HG02798 (cell line): ENCODE data around the gene BRWD1.

Experiments used
- ATAC-seq: cut with Tn5 transposase; IDR thresholded peaks from one replicate; pipeline ENCODE4 v1.9.1; 2021; ENCODE audit warnings: mild to moderate bottlenecking; ENCODE audit not compliant: unreplicated experiment, poor library complexity

The BRWD1 gene

DNA sequence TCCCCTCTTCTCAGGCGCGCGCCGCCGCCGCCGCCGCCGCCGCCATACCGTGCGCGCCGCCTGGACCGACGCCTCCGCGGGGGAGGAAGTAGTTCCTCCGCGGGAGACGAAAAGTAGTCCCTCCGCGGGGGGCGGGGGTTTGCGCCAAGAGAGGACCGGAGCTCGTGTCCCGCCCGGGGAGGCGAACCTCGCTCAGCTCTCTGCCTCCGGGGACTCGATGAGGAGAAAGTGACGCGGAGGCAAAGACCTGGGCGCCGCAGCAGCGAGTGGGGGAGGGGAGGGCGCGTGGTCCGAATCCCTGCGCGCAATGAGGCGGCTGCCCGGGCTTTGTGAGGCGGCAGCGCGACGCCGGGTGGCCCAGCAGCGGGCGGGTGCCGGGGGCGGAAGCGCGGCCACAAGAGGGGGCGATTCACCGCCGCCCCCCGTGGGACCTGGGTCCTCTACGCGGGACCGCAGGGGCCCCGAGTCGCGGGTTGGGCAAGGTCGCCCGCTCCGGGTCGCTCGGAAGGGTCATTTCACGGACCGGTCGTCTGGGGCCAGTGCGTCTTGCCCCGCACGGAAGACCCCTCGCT, at the start of gene BRWD1:
TSS of gene BRWD1 (minus strand) at position 62 of the 572 bp plus-strand sequence. CDS start 141 bp downstream, outside the sequence.
- ATAC-seq = peak; percentile 58

DNA sequence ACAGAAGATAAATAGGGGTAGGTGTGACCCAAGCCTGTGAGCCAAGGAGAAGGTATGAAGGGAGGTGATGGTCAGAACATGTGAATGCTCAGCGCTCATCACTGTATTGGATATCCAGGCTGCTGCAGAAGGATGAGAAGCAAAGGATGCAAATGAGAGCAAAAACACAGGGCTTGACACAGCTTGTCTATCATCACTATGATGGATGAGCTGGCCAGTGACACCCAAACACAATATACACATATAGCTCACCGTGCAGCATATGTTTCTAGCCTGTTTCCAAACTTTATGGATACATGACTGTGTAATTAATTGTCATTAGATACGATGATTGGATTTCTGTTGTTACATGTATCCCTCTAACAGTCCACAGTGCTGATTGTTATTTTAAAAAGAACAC, 49.3 kb upstream of the BRWD1 start:
- no peak for ATAC-seq

DNA sequence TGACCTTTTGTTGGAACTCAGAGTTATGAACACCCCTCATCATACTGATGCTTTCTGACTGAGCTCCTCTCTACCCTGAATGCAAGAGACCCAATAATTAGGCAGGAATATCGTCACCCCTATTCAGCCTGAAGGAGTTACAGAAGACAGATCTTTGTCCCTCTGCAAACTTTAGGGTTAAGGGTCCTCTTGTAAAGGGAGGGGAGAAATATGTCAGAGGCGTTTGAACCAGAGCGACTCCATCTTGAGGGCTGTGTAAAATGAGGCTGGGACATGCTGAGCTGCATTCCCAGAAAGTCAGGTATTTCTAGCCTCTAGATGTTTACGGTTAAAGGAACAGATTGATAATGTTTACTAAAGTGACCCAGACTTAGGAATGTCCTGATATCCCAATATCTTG, 46.0 kb upstream of the BRWD1 start:
- no peak for ATAC-seq

DNA sequence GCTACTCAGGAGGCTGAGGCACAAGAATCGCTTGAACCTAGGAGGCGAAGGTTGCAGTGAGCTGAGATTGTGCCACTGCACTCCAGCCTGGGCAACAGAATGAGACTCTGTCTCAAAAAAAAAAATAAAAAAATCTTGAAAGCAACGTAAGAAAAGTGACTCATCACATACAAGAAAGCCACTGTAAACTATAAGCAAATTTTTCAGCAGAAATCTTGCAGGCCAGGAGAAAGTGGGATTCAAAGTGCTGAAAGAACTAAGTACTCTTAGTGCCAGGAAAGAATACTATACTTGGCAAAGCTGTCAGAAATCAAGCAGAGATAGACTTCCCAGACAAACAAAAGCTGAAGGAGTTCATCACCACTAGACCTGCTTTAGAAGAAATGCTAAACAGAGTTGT, 39.9 kb upstream of the BRWD1 start:
- ATAC-seq = no peak

DNA sequence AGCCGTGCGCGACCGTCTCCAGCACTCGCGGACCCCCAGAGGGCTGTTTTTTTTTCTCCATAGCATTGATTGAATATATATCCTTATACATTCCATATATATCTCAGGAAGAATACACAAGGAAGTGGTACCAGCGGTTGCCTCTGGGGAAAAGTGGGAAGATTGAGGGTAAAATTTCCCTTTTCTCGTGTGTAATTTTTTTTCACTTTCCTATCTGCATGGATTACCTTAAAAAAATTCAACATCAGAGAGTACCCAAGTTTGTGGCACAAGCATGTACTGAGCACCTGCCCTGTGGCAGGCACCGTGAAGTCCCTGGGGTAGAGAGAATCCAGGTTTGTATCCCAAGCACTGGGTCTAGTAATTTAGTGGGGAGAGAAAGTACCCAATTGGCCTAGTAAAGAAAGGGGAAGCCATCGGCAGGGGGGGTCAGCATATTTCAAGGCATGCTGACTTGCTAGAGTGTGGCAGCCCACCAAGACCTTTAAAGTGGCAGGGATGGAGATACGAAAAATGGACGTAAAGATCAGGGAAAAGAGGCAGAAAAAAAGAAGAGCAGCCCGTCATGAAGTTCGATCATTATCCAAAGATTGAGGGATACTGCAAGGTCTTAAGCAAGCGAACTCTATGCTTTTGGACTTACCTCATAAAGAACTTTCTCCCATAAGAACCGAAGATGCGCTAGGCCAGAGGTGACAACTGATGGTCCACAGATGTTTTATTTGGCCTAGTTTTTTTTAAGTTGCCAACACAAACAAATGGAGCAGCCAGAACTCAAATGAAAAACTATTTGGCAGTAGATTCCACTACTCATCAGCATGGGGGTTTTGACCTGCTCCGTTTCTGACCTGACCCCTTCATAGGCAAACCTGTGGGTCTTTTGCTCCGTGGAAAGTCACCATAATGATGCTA, 36.9 kb upstream of the BRWD1 start:
- no peak for ATAC-seq

DNA sequence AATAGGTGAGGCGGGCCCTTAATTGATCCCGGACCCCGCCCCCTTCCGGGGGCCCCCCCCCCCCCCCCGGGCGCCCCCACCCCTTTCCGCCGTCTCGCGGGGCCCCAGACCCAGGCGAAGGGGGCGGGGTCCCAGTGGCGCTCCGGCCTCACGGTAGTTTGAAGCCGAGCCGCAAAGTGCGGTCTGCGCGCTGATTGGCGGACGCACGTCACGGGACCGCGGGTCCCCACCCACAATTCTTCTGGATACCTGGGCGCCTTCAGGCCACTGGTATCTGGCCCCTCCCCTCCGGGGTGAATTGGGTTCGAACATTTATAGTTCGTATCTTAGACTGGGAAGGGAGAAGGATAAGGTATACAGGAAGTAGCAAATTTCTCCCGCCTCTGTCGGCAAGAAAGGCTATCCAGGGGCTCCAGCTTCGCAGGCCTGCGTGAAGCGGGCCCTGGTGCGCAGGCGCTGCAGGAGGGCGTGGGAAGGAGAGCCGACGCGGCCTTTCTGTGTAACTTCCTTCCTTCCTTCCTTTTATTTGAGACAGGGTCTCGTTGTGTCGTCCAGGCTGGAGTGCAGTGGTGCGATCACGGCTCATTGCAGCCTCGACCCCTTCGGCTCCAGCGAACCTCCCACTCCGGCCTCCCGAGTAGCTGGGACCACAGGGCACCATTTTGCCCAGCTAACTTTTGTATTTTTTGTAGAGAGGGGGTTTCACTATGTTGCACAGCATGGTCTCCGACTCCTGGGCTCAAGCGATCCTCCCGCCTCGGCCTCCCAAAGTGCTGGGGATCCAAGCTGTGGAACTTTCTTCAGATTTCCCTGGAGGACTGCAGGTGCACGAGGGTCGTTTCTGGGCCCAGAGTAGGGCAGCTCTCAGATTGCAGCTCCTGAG, 36.0 kb upstream of the BRWD1 start:
- peak; percentile 90 for ATAC-seq

DNA sequence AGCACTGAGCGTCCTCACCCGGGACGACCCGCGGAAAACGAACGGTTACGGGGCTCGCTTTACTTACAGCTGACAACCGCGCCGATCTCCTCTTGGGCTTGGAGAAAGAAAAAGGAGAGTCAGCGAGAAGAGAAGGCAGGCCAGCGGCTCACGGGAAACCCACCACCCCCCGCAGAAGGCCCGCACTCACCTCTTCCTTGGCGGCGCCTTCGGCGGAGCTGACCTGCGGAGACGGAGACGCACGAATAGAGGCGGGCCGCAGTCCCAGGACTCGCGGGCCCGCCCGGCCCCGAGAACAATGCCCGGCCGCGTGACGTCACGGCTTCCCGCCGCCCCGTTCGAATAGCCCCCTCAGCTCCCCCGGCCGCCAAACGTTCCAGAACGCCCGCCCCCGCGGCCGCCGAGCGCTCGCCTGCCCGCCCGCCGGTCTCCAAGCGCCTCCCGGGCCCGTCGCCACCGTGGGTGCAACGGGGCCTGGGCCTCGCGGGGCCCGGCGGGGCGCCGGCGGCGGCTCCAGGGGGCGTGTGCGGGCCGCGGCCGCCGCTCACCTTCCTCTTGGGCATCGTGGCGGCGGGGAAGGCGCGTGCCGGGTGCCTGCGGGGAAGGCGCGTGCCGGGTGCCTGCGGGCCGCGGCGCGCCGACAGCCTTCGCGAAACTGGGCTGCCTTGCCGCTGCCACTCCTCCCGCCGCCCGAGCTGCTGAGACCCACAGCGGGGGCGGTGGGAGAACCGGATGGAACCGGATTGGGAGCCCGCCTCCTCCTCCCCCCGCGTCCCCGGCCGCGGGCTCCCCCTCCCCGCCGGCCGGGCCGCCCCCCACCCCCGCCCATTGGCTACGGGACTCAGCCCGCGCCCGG, 35.2 kb upstream of the BRWD1 start, which contains the start of gene HMGN1:
TSS of gene HMGN1 (minus strand) at position 734 of the 856 bp plus-strand sequence. CDS start at position 563, 171 bp downstream.
- peak; percentile 63 for ATAC-seq

DNA sequence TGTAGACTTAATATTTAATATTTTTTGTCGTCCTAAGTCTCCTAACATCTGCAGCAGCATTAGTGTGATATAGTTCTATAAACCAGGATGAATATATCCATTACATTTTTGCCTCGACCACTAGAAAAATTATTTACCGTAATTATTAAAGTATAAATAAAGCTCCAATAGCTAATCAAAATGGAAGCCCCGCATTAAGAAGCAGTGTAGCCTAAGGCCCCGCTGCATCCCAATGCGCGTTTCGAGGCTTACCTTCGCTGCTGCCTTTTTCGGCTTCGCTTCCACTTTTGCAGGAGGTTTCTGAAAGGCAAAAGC, 34.6 kb upstream of the BRWD1 start:
- ATAC-seq = peak; percentile 2

DNA sequence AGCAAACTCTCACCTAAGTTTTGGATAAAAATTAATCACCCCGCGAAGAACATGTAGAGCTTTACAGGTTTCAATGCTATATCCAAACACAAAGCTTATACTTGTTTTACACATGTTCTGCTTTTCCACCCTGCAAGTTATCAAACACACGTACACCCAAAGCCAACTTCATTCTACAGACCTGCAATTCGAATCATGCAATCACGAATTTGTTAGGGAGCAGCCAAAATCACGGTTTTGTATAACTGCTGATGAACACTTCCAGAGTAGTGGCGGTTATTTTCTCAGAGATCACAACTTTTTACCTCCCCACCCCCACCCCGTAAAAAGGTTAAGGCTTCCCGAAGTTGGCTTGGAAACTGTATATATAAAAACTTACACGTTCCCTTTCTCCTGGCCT, 34.1 kb upstream of the BRWD1 start:
- ATAC-seq = no peak

DNA sequence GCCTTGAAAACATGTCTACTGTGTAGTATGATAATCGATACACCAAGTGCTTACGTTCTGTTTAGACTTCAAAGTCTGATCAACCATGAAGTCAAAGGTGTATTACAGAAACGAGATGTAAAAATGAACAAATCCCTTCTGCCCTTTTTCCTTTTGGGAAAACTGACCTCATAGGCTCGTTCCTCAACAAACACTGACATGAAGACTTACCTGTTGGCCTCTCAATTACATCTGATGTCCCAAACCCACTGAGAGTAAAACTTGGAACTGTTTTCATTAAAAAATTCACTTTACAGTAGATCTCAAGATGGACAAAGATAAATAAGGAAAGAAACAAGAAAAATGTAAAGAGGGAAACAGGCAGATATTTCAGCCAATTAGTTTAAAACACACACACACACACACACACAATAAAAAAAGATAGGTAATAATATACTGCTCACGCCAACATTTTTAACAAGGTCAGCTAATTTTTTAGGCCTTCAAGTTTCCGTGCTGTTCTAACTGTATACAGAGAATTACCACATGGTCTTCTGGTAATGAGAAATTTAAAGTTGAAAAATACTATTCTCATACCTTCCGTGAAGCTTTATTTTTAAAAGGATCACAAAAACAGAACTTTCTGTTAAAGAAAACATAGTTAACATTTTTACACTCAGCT, 33.4 kb upstream of the BRWD1 start:
- ATAC-seq = no peak

DNA sequence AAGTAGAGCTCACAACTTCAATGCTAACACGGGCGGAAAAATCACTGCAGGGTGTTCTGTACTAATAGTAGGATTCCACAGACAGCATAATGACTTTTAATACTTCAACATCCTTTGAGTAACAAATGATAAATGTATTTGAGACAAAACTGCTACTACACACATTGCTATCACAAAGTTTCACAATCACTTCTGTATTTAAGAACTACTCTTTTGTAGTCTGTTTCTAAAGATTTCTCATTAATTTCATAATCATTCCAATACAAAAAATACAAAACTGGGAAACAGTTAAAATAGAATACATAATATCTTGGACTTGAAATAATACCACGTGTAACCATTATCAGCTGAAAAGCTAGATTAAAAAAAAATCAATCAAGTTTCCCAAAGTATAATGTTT, 32.8 kb upstream of the BRWD1 start:
- ATAC-seq = no peak

DNA sequence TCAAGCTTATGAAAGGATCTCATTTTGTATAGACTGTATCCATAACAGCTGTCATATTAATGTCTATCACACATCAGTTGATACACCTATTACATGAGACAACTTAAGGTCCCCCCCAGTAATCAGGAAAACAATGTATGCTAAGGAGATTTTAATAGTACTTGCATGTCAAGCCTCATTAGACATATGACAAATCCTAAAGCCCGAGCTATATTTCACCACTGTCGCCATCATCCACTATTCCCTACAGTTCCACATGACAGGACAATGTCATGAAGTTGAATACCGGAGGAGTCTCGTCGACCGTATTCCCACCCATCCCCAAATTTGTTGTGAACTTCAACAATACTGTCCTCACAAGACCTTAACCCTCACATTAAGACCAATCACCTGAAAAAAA, 32.0 kb upstream of the BRWD1 start:
- no peak for ATAC-seq

DNA sequence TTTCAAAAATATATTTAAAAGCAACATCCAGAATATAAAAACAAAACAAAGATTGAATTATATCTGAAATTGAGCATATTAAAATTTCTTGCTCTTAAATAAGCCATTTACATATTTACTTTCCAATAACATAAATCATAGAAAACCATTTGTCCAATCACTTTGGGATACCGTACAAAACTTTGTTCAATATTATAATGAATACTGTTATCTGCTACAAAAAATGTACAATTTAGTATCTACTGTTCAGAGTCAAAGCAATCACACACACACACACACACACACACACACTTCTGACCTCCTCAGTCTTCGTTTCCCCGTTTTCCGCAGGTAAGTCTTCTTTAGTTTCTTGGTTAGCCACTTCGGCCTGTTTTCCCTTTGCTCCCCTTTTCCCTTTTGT, 31.4 kb upstream of the BRWD1 start:
- no peak for ATAC-seq

DNA sequence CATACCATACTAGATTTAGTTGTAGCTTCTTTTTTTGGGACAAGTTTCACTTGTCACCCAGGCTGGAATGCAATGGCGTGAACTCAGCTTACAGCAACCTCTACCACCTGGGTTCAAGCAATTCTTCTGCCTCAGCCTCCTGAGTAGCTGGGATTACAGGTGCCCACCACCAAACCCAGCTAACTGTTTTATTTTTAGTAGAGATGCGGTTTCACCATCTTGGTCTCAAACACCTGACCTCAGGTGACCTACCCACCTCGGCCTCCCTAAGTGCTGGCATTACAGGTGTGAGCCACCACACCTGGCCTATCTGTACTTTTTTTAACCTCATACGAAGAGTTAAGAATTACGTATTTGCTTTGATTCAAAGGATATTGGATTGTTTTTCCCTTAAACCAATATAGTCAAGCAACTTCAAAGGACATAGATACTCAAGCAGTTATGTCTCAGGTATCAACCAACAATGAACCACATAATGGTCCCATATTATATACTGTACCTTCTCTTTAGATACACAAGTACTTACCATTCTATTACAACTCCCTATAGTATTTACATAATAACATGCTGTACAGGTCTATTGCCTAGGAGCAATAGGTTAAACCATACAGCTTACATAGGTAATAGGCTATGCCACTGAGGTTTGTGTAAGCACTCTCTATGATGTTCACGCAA, 28.0 kb upstream of the BRWD1 start:
- no peak for ATAC-seq

DNA sequence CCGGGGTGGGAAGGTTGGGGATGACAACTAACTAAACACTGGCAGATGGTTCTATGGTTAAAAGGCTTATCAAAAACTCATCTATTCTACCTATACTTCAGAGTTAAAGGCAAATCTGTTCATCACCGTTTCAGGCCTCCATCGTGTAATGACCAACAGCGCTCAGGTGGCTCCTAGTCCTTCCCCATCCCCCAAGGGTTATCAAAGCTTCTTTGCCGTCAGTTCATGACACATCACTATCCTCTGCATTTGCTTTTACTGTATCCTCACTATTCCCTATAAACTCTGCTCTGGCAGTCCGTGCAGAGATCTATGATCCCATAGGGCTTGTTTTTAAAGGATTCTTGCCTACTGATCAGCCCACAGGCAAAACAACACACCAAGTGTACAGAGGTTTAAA, 27.3 kb upstream of the BRWD1 start:
- no peak for ATAC-seq

DNA sequence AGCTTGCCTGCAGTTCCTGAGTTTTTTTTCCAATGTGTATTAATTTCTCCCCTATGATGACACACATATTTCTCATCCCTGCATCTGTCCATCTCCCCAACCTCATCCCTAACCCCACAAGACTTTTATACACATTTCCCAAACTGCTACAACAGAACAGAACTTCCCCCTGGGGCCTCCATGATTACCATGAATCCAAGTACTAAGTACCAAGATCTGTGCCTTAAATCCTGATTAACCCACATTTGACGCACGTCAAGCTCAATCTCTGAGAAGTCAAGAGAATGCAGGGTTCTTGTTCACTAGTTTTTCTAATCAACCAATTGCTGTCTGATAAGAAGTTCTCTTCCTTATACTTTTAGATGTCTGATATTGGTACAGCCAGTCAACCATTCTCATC, 25.8 kb upstream of the BRWD1 start:
- ATAC-seq = no peak

DNA sequence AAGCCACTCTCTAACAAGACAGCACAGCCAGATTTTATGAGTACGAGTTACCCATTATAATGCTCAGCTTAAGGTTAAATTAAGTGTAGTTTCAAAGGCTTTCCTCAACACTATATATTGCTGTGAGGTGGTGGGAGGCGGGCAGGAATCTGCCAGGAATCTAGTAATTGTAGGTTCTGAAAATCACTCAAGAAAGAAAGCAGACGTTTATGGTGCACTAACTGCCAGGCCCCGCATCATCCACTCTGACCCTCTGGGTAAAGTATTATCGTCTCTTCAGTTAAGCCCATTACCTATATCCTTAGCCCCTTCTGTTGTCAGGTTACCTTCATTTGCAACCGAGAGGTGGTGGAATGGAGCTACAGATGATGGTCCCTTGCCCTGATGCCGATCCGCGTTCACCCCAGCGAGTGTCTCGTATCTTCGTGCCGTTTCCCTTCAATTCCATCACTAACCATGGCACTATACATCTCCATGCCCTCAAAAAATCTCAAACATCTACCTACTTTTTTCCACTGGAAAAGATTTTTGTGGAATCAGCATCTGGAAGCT, 23.1 kb upstream of the BRWD1 start:
- no peak for ATAC-seq

DNA sequence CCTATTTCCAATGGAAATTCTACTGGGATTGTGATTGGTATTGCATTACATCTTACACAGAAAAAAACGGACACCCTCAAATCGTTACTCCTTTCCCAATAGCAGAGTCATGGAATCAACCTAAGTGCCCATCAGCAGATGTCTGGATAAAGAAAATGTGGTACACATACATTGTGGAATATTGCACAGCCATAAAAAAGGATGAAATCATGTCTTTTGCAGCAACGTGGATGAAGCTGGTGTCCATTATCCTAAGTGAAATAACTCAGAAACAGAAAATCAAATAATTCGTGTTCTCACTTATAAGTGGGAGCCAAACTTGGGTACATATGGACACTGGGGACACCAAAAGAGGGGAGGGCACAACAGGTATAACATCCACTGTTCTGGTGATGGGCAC, 21.2 kb upstream of the BRWD1 start:
- no peak for ATAC-seq

DNA sequence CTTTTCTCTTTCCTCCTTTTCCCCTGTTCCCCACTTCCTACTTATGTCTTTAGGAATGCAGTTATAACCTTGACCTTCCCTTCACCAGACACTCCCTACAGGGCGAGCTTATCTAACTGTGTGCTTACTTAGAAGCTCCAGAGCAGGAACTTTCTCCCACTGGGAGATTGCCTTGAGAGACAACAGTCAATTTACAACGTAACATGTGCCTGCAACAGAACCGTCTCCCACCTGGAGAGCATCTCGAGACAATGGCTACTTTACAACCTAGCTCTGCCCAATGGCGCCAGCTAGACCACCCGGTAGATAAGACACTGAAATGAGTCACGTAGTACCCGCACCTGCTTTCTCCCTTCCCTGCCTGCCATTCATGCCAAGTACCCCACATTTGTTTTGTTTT, 18.7 kb upstream of the BRWD1 start:
- ATAC-seq = no peak
